Endothelial cell of umbilical vein (primary cell): ENCODE results near the gene UTS2. TPM values are rescaled to one million over a fixed set of nuclear protein-coding genes. Genes with fewer than 3 reads are reported as not detected.

ENCODE experiments used
- Bru-seq: library from RNA; stranded (reverse); fragments of 400-500 nt; gene quantifications from one replicate; lab custom pipeline; 2021; lab: Mats Ljungman, UMichigan
- BruChase-seq, 2 experiments: library from RNA; stranded (reverse); fragments of 400-500 nt; gene quantifications; one replicate each; lab custom pipeline; 2021; lab: Mats Ljungman, UMichigan
- BruUV-seq: library from RNA; stranded (reverse); fragments of 400-500 nt; replicated peaks from 2 replicates; lab custom pipeline; 2021; lab: Mats Ljungman, UMichigan
- CTCF ChIA-PET: fragments of 300-600, 350-600 bp; sonication (Branson Sonifier 250); formaldehyde crosslinking; loops from one replicate; lab custom pipeline; 2021; ENCODE audit warnings: antibody characterized with exemption, inconsistent platforms; lab: Charles Lee
- POLR2A ChIA-PET: fragments of 300-600, 350-600 bp; sonication (Branson Sonifier 250); formaldehyde crosslinking; loops from one replicate; lab custom pipeline; 2021; ENCODE audit warnings: antibody characterized with exemption, inconsistent platforms; lab: Charles Lee
- DNase-seq: peaks from one replicate; pipeline ENCODE4 v3.0.0-alpha.2; 2011; ENCODE audit warnings: low read depth, low spot score
- FAIRE-seq: peaks from 2 replicates; lab custom pipeline; 2011; peaks lifted over from hg19 to GRCh38; lab: Jason Lieb, UNC
- H2AFZ ChIP-seq: 2 replicates; pipeline ENCODE4 v1.6.0; 2012; ENCODE audit warnings: low read depth, low read length, control low read depth, inconsistent platforms
- H3K27ac ChIP-seq: 2 replicates; pipeline ENCODE4 v1.5.1; 2011; ENCODE audit warnings: low read depth, mild to moderate bottlenecking, control low read depth, low read length, moderate library complexity; ENCODE audit not compliant: insufficient read depth
- H3K27me3 ChIP-seq, 2 experiments: 2 replicates each; pipeline versions ENCODE4 v1.6.0 to v1.6.1; 2011; ENCODE audit warnings: low read length in 2 of 2, mixed read lengths in 1 of 2; ENCODE audit not compliant: control insufficient read depth in 2 of 2, insufficient read depth in 2 of 2
- H3K36me3 ChIP-seq, 2 experiments: 2 replicates in 1 of 2; 3 replicates in 1 of 2; pipeline ENCODE4 v1.5.1; 2011; ENCODE audit warnings: low read length in 2 of 2, mild to moderate bottlenecking in 1 of 2, moderate library complexity in 1 of 2; ENCODE audit not compliant: control insufficient read depth in 2 of 2, insufficient read depth in 2 of 2; ENCODE audit errors: extremely low read depth in 1 of 2
- H3K4me1 ChIP-seq: 3 replicates; pipeline ENCODE4 v1.5.1; 2011; ENCODE audit warnings: mild to moderate bottlenecking, low read length; ENCODE audit not compliant: control insufficient read depth, insufficient read depth; ENCODE audit errors: extremely low read depth
- H3K4me2 ChIP-seq: 2 replicates; pipeline ENCODE4 v1.6.1; 2011; ENCODE audit warnings: low read length, control low read depth, mixed read lengths; ENCODE audit not compliant: insufficient read depth
- H3K4me3 ChIP-seq, 3 experiments: fragments of 200-600 bp in 1 of 3; sonication (generic), shearing (Covaris generic) in 1 of 3; replicated peaks in 1 of 3; 2 replicates each; pipeline ENCODE4 v1.5.1; 2011 to 2016; ENCODE audit warnings: control low read depth in 3 of 3, low read length in 3 of 3, mild to moderate bottlenecking in 2 of 3, inconsistent platforms in 1 of 3, low read depth in 1 of 3, moderate library complexity in 1 of 3; ENCODE audit not compliant: insufficient read depth in 1 of 3
- H3K79me2 ChIP-seq: 2 replicates; pipeline ENCODE4 v1.6.0; 2012; ENCODE audit warnings: low read length, inconsistent platforms; ENCODE audit not compliant: control insufficient read depth, insufficient read depth
- H3K9ac ChIP-seq: replicated peaks from 2 replicates; pipeline ENCODE3; 2011; ENCODE audit warnings: low read length, control low read depth; ENCODE audit not compliant: insufficient read depth; ENCODE audit errors: extremely low read depth
- H3K9me1 ChIP-seq: replicated peaks from 3 replicates; pipeline ENCODE4 v1.6.0; 2011; ENCODE audit warnings: mild to moderate bottlenecking, low read length; ENCODE audit not compliant: control insufficient read depth, insufficient read depth; ENCODE audit errors: extremely low read depth
- H3K9me3 ChIP-seq: replicated peaks from 2 replicates; pipeline ENCODE4 v1.5.1; 2012; ENCODE audit warnings: low read length, inconsistent platforms; ENCODE audit not compliant: control insufficient read depth, insufficient read depth
- H4K20me1 ChIP-seq: replicated peaks from 2 replicates; pipeline ENCODE3; 2011; ENCODE audit warnings: mild to moderate bottlenecking, low read length; ENCODE audit not compliant: control insufficient read depth, insufficient read depth; ENCODE audit errors: extremely low read depth
- EZH2 ChIP-seq: IDR thresholded peaks from 2 replicates; pipeline ENCODE4 v1.6.1; 2012; ENCODE audit warnings: borderline replicate concordance, low read depth, mild to moderate bottlenecking, moderate library complexity, low read length, inconsistent platforms; ENCODE audit not compliant: severe bottlenecking
- FOS ChIP-seq: IDR thresholded peaks from 2 replicates; pipeline ENCODE4 v1.6.1; 2011; ENCODE audit warnings: mild to moderate bottlenecking, low read length, moderate library complexity, borderline replicate concordance; ENCODE audit not compliant: insufficient read depth
- GATA2 ChIP-seq: IDR thresholded peaks from 2 replicates; pipeline ENCODE4 v1.7.0; 2011; ENCODE audit warnings: low read depth, mild to moderate bottlenecking, moderate library complexity, mixed read lengths, low read length; ENCODE audit not compliant: insufficient read length, insufficient read depth
- JUN ChIP-seq: IDR thresholded peaks from 2 replicates; pipeline ENCODE4 v1.6.1; 2011; ENCODE audit warnings: borderline replicate concordance, low read depth; ENCODE audit not compliant: insufficient read length, insufficient read depth
- MYC ChIP-seq: IDR thresholded peaks from one replicate; pipeline ENCODE4 v1.6.1; 2011; ENCODE audit warnings: mild to moderate bottlenecking, low read depth, low read length
- POLR2A ChIP-seq: IDR thresholded peaks from 2 replicates; pipeline ENCODE4 v1.6.1; 2012; ENCODE audit warnings: low read depth, mild to moderate bottlenecking, control low read depth, low read length
- POLR2AphosphoS5 ChIP-seq: IDR thresholded peaks from 2 replicates; pipeline ENCODE4 v1.6.1; 2012; ENCODE audit warnings: low read depth, mild to moderate bottlenecking, control low read depth, low read length, moderate library complexity; ENCODE audit not compliant: insufficient read depth
- dilution Hi-C: fragments of 300-500 bp; cut with MboI; formaldehyde crosslinking; loops from one replicate; pipeline ENCODE4 v1.15.0; 2019; ENCODE audit warnings: low sequenced_read_pairs; ENCODE audit not compliant: extremely low pct_ligation_motif_present
- intact Hi-C: fragments of 100-400 bp; cut with micrococcal nuclease; formaldehyde crosslinking; loops from one replicate; pipeline ENCODE4 v1.10.0; 2022
- long read RNA-seq: library from polyadenylated mRNA; stranded (forward); transcript quantifications from one replicate; pipeline ENCODE4 v2.0.0, GENCODE V29; 2021
- polyA minus RNA-seq, 3 experiments: library from RNA; depleted of rRNA, polyadenylated mRNA; stranded (reverse); fragments of >200 nt; gene quantifications; 1 replicate in 1 of 3; 2 replicates in 2 of 3; pipeline ENCODE4 v1.2.3, GENCODE V29; 2011
- polyA plus RNA-seq, 4 experiments: library from polyadenylated mRNA; depleted of rRNA in 3 of 4; stranded (reverse) in 3 of 4; unstranded in 1 of 4; fragments of >200 nt; gene quantifications; 2 replicates each; pipeline versions ENCODE4 v1.2.1 to v1.2.3, GENCODE V29; 2011 to 2012; ENCODE audit warnings: missing spikeins in 1 of 4
- total RNA-seq: library from RNA; stranded (reverse); gene quantifications from 2 replicates; pipeline ENCODE4 v1.2.3, GENCODE V29; 2021
- TF ChIP-seq, protein P1 (sequence below), 2 donors: IDR thresholded peaks; 1 replicate in 1 of 2; 2 replicates in 1 of 2; pipeline ENCODE4 v1.5.1; 2011; ENCODE audit warnings: low read length in 2 of 2, mild to moderate bottlenecking in 2 of 2, moderate library complexity in 2 of 2, control low read depth in 1 of 2, inconsistent platforms in 1 of 2, low read depth in 1 of 2; ENCODE audit not compliant: insufficient read depth in 1 of 2; ENCODE audit errors: extremely low read depth in 1 of 2
- TF ChIP-seq, protein P2 (sequence below): IDR thresholded peaks from 2 replicates; pipeline ENCODE4 v1.6.1; 2011; ENCODE audit not compliant: insufficient read depth, insufficient read length

UTS2 gene, protein sequence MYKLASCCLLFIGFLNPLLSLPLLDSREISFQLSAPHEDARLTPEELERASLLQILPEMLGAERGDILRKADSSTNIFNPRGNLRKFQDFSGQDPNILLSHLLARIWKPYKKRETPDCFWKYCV
- total RNA-seq (not detected in 2 replicates), polyA plus RNA-seq (not detected in 2 replicates), polyA minus RNA-seq (not detected in 2 replicates), Bru-seq, nascent RNA (percentile 8 among the genes with signal in this experiment), BruChase-seq, experiment 1, labeled RNA remaining after a 6-hour chase (not detected), BruChase-seq, experiment 2, labeled RNA remaining after a 2-hour chase (not detected)
- polyA plus RNA-seq (2011; cell fraction: cytosol; rRNA removed), result not detected in 2 replicates
- polyA plus RNA-seq (2011; cell fraction: nucleus; rRNA removed), result not detected in 2 replicates
- not detected in 2 replicates for polyA plus RNA-seq (2012)
- polyA minus RNA-seq (2011; cell fraction: cytosol; rRNA and poly(A)+ RNA removed), result not detected
- polyA minus RNA-seq (2011; cell fraction: nucleus; rRNA and poly(A)+ RNA removed), result not detected in 2 replicates
- long read RNA-seq, result 0 reads

DNA sequence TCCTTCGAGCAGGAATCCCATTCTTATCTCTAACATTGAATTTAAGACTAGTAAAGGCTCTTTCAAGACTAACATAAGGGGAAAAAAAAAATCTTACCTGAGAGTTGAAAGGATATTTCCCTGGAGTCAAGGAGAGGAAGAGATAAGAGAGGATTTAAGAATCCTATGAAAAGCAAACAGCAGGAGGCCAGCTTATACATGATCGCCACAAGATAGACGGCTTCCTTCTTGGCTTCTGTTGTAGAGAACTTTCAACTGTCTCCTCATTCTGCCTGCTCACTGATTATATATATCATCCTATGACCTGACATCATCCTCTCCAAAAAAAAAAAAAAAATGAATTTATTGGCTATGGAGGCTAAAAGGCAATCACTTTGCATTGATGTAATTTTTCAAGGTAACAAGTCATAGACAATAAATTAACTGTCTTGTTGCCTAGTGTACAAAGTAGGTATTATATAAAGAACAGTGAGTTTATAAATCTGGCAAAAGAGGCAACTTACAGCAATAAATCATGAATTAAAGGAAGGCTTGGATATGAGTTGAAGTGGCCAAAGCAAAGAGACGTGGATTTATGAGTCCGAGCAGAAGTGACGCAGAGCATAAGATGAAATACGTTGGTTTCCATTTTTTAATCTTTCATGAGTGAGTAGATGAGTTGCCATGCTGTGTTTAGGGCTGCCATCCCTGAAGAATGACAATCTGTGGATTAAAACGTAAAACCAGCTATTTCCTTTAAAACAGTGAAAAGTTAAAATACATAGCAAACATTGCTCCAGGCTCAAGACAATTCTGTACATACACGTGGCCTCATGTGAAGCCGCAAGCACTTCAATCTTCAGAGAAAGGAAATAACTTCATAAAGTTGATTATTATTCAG is at the start of gene UTS2:
UTS2 (minus strand) TSS at position 262 of the 880 bp plus-strand sequence; CDS start at position 200, 62 bp downstream.
- Histone ChIP-seq H3K27ac (no peak within 1 kb of the TSS), H3K79me2 (no peaks in the 10 kb centered on the region), H3K27me3 (peaks cover 2 to 4% of the 10 kb centered on the region in 2 experiments), H3K9me3 (no peaks in the 10 kb centered on the region), H3K9ac (no peak within 1 kb of the TSS), H3K9me1 (no peaks in the 10 kb centered on the region), H3K4me2 (no peak within 1 kb of the TSS), H3K36me3 (no peaks in the 10 kb centered on the region), H2AFZ (no peak within 1 kb of the TSS), H3K4me3 (no peak within 1 kb of the TSS), H3K4me1 (no peaks in the 10 kb centered on the region), H4K20me1 (no peaks in the 10 kb centered on the region)
- POLR2A ChIA-PET, result no interaction called here
- CTCF ChIA-PET, result interaction anchor here (0.5 kb wide), 1 partner anchor 9 kb away, joined by 3 read pairs; no protein-coding TSS in a partner anchor
- DNase-seq, result no peak
- intact Hi-C loops (no loop called here), dilution Hi-C loops (no loop called here)
- BruUV-seq, result no TSS peak
- TF ChIP-seq POLR2A (no peak), POLR2AphosphoS5 (no peak), MYC (no peak), EZH2 (no peak), JUN (no peak), GATA2 (no peak), FOS (no peak)
- TF ChIP-seq, protein P1, sequence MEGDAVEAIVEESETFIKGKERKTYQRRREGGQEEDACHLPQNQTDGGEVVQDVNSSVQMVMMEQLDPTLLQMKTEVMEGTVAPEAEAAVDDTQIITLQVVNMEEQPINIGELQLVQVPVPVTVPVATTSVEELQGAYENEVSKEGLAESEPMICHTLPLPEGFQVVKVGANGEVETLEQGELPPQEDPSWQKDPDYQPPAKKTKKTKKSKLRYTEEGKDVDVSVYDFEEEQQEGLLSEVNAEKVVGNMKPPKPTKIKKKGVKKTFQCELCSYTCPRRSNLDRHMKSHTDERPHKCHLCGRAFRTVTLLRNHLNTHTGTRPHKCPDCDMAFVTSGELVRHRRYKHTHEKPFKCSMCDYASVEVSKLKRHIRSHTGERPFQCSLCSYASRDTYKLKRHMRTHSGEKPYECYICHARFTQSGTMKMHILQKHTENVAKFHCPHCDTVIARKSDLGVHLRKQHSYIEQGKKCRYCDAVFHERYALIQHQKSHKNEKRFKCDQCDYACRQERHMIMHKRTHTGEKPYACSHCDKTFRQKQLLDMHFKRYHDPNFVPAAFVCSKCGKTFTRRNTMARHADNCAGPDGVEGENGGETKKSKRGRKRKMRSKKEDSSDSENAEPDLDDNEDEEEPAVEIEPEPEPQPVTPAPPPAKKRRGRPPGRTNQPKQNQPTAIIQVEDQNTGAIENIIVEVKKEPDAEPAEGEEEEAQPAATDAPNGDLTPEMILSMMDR (IDR thresholded peaks at IDR 0.05; ENCODE audit: extremely low read depth in 1 of 2, insufficient read depth in 1 of 2, low read depth in 1 of 2, low read length in 2 of 2), result no peak
- TF ChIP-seq, protein P2, sequence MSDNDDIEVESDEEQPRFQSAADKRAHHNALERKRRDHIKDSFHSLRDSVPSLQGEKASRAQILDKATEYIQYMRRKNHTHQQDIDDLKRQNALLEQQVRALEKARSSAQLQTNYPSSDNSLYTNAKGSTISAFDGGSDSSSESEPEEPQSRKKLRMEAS, result no peak
- no peak for FAIRE-seq
